Adrenal gland (tissue), 12 donors: ENCODE data around the gene FBXO8. TPM values are rescaled to one million over a fixed set of nuclear protein-coding genes. Genes with fewer than 3 reads are reported as not detected.

Experiments used
- DNase-seq, 7 donors: peaks; one replicate each; pipeline ENCODE4 v3.0.0-alpha.2; 2019 to 2020
- H3K27ac ChIP-seq, 5 donors: fragments of 200-600 bp; sonication (generic) in 4 of 5; 1 replicate in 3 of 5; 2 replicates in 2 of 5; pipeline versions ENCODE4 v1.5.1 to v1.8.0; 2016 to 2020; ENCODE audit warnings: mild to moderate bottlenecking in 1 of 5
- H3K27me3 ChIP-seq: fragments of 200-600 bp; 2 replicates; pipeline ENCODE4 v1.8.0; 2021
- H3K36me3 ChIP-seq, 2 donors: fragments of 200-600 bp; replicated peaks in 1 of 2; 1 replicate in 1 of 2; 2 replicates in 1 of 2; pipeline versions ENCODE4 v1.5.1 to v1.8.0; 2018 to 2022
- H3K4me1 ChIP-seq, 2 donors: fragments of 200-600 bp; replicated peaks in 1 of 2; 1 replicate in 1 of 2; 2 replicates in 1 of 2; pipeline versions ENCODE4 v1.5.1 to v1.8.0; 2018 to 2021
- H3K4me3 ChIP-seq, 4 donors: fragments of 200-600 bp; sonication (generic) in 3 of 4; one replicate each; pipeline ENCODE4 v1.5.1; 2016 to 2018
- H3K9me3 ChIP-seq, 3 donors: fragments of 200-600 bp; sonication (generic) in 1 of 3; replicated peaks in 1 of 3; 1 replicate in 2 of 3; 2 replicates in 1 of 3; pipeline versions ENCODE4 v1.5.1 to v1.8.0; 2016 to 2021
- POLR2A ChIP-seq, 2 donors: fragments of 450-650 bp; IDR thresholded peaks; one replicate each; pipeline ENCODE4 v1.6.1; 2017; ENCODE audit warnings: antibody characterized with exemption in 2 of 2, mild to moderate bottlenecking in 2 of 2, moderate library complexity in 1 of 2
- WGBS, 4 donors: extraction: QIAGEN DNeasy Blood & Tissue Kit in 2 of 4; methylation state at CpG; one replicate each; pipeline versions ENCODE4 v1.1.5 to v1.1.7; 2013 to 2017; 5-methylcytosine and 5-hydroxymethylcytosine counted together
- intact Hi-C, 2 donors: fragments of 100-400 bp; cut with DNase I; formaldehyde crosslinking; loops; one replicate each; pipeline versions ENCODE4 v1.14.1 to v1.15.0; 2022 to 2023
- polyA plus RNA-seq, 3 donors: library from polyadenylated mRNA; stranded (reverse); fragments of 200-250 nt in 2 of 3; fragments of 350-450 nt in 1 of 3; fragmentation: Illumina TruSeq in 1 of 3; extraction: RNeasy Lipid Tissue Mini Kit (QIAGEN cat#74804) in 1 of 3; gene quantifications; one replicate each; pipeline ENCODE4 v1.2.3, GENCODE V29; 2013 to 2014
- total RNA-seq, 9 donors: library from RNA; depleted of rRNA in 4 of 9; stranded (reverse); fragments of >200 nt in 4 of 9; fragments of 120-200 nt in 1 of 9; fragmentation: NEBNext Ultra II Directional in 1 of 9; extraction: Animal tissue kit (Norgen Biotek cat#: 25700) in 1 of 9; gene quantifications; one replicate each; pipeline versions ENCODE4 v1.1.0 to v1.2.4, GENCODE V29; 2013 to 2023
- TF ChIP-seq, protein P1 (sequence below), 6 experiments: fragments of 450-650 bp in 4 of 6; fragments of 200-600 bp in 2 of 6; sonication (generic) in 1 of 6; IDR thresholded peaks; 1 replicate in 5 of 6; 2 replicates in 1 of 6; pipeline versions ENCODE4 v1.5.1 to v1.8.0; 2016 to 2021; ENCODE audit warnings: antibody characterized with exemption in 6 of 6, mild to moderate bottlenecking in 2 of 6, moderate library complexity in 1 of 6
- donor health status: healthy with polysubstance abuse.
- donor health status: Bipolar disorder and iron deficiency.
- donor health status: DM: yes; HTN: yes; CAD: no.
- donor health status: DM: no; HTN: no; CAD: no.
- donor health status: DM: no; HTN: no; CAD: no.
- donor health status: DM: yes; HTN: yes; CAD: no.

Gene FBXO8
- total and polyA plus RNA-seq, 12 donors: 17.9 to 60.9 (median 37.5) TPM

GRCh38 chr4:174216799-174217272 is 66.6 kb downstream of the FBXO8 start:
- peaks cover 40% of the 10 kb centered on the region for H3K27me3 ChIP-seq
- 39 to 65% (median 43%) methylated on average over 15 of the region's 15 CpGs for WGBS, 4 donors

GRCh38 chr4:174215961-174216680 is 67.3 kb downstream of the FBXO8 start:
- DNase-seq: no peak
- 16 to 26% (median 22%) methylated on average over 11 of the region's 11 CpGs for WGBS, 4 donors
- peaks cover 47% of the 10 kb centered on the region for H3K27me3 ChIP-seq
- H3K4me1 ChIP-seq: peaks cover 9 to 25% of the 10 kb centered on the region in 2 donors
- TF ChIP-seq POLR2A (IDR thresholded peaks at IDR 0.05): no peak
- TF ChIP-seq, protein P1, sequence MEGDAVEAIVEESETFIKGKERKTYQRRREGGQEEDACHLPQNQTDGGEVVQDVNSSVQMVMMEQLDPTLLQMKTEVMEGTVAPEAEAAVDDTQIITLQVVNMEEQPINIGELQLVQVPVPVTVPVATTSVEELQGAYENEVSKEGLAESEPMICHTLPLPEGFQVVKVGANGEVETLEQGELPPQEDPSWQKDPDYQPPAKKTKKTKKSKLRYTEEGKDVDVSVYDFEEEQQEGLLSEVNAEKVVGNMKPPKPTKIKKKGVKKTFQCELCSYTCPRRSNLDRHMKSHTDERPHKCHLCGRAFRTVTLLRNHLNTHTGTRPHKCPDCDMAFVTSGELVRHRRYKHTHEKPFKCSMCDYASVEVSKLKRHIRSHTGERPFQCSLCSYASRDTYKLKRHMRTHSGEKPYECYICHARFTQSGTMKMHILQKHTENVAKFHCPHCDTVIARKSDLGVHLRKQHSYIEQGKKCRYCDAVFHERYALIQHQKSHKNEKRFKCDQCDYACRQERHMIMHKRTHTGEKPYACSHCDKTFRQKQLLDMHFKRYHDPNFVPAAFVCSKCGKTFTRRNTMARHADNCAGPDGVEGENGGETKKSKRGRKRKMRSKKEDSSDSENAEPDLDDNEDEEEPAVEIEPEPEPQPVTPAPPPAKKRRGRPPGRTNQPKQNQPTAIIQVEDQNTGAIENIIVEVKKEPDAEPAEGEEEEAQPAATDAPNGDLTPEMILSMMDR (IDR thresholded peaks at IDR 0.05): no peak
- H3K36me3 ChIP-seq: no peaks in the 10 kb centered on the region
- H3K9me3 ChIP-seq: peaks cover 0 to 6% (median 0%) of the 10 kb centered on the region in 3 donors
- H3K27ac ChIP-seq: no peak overlapping the region
- intact Hi-C loops: loop anchor here in 1 of 2 donors (5.0 kb wide), 1 partner anchor 96 kb away; no protein-coding TSS in a partner anchor
- H3K4me3 ChIP-seq: no peak overlapping the region

More at GRCh38 chr4:174216799-174217272, 66.6 kb downstream of the FBXO8 start:
- DNase-seq: no peak
- H3K27ac ChIP-seq: no peak overlapping the region
- intact Hi-C loops: loop anchor here in 1 of 2 donors (5.0 kb wide), 1 partner anchor 95 kb away; no protein-coding TSS in a partner anchor
- TF ChIP-seq, protein P1 (IDR thresholded peaks at IDR 0.05): no peak
- no peak for TF ChIP-seq POLR2A (IDR thresholded peaks at IDR 0.05)
- H3K4me3 ChIP-seq: no peak overlapping the region
- H3K9me3 ChIP-seq: peaks cover 0 to 6% (median 0%) of the 10 kb centered on the region in 3 donors
- peaks cover 9 to 25% of the 10 kb centered on the region in 2 donors for H3K4me1 ChIP-seq
- no peaks in the 10 kb centered on the region for H3K36me3 ChIP-seq

- Histone ChIP-seq H3K27ac (no peak overlapping the region), H3K9me3 (peaks cover 0 to 6% (median 0%) of the 10 kb centered on the region in 3 donors), H3K36me3 (no peaks in the 10 kb centered on the region), H3K4me1 (peaks cover 9 to 25% of the 10 kb centered on the region in 2 donors), H3K27me3 (peaks cover 49% of the 10 kb centered on the region), H3K4me3 (no peak overlapping the region)
- TF ChIP-seq, protein P1 (IDR thresholded peaks at IDR 0.05): no peak
- no peak for TF ChIP-seq POLR2A (IDR thresholded peaks at IDR 0.05)
- no peak for DNase-seq
- intact Hi-C loops: loop anchor here in 1 of 2 donors (5.0 kb wide), 1 partner anchor 97 kb away; no protein-coding TSS in a partner anchor
- 35 to 48% (median 43%) methylated on average over 5 of the region's 5 CpGs for WGBS, 4 donors
These were observed 68.4 kb downstream of the FBXO8 start for GRCh38 chr4:174215057-174215456.

DNA sequence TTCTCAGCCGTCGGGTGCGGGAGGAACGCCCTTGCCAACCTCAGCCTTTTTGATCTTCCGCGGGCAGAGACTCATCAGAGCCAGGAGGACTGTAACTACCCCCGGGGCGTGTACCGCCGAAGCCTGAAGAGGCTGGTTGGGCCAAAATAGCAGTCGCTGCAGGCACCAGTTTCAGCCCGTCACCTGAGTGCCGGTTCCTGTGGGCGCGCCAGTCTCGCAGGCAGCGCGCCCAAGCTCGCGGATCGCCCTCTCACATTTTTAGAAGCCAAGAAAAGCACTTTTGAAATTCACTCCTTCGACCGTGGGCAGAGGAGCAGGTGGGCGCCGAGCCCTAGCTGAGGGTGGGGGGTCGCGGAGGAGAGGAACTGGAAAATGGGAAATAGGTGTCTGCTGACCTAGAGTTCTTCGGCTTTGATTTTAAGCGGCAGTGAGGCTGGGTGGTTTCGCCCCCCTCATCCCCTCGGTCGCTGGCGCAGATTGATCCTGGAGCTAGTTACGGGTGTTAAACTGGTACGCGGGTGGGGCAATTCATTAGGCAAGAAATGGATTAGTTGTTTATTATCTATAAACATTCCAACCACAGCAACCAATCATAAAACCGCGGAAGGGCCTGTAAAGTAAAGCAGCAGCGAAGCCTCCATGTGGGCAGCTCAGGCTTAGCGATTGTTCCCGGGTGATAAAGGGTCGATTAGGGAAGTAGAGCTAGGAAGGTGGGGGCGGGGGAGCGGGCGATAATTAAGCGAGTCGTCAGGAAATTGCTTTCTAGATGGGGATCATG is 69.2 kb downstream of the FBXO8 start:
- intact Hi-C loops: no loop called here
- peaks cover 9 to 25% of the 10 kb centered on the region in 2 donors for H3K4me1 ChIP-seq

More for the DNA sequence above, 69.2 kb downstream of the FBXO8 start:
- WGBS, 4 donors: 17 to 26% (median 20%) methylated on average over 37 to 47 of the region's 47 CpGs
- peaks cover 0 to 6% (median 0%) of the 10 kb centered on the region in 3 donors for H3K9me3 ChIP-seq
- TF ChIP-seq POLR2A (IDR thresholded peaks at IDR 0.05): no peak
- TF ChIP-seq, protein P1 (IDR thresholded peaks at IDR 0.05): no peak
- H3K4me3 ChIP-seq: no peak overlapping the region
- H3K27me3 ChIP-seq: peaks cover 49% of the 10 kb centered on the region
- DNase-seq: no peak
- no peaks in the 10 kb centered on the region for H3K36me3 ChIP-seq
- H3K27ac ChIP-seq: no peak overlapping the region
